IPS DF 4.7 (cell line): ENCODE data around the gene PPP1R12B.
"Not testable (repeated sequence)": the region's sequence is repeated elsewhere in the genome, so short reads cannot be mapped to it uniquely, and the experiment has no call there.

Experiments used
- DNase-seq: peaks from one replicate; pipeline ENCODE4 v3.0.0-alpha.2; 2013; ENCODE audit warnings: low spot score; ENCODE audit errors: extremely low read depth

Gene PPP1R12B

DNA sequence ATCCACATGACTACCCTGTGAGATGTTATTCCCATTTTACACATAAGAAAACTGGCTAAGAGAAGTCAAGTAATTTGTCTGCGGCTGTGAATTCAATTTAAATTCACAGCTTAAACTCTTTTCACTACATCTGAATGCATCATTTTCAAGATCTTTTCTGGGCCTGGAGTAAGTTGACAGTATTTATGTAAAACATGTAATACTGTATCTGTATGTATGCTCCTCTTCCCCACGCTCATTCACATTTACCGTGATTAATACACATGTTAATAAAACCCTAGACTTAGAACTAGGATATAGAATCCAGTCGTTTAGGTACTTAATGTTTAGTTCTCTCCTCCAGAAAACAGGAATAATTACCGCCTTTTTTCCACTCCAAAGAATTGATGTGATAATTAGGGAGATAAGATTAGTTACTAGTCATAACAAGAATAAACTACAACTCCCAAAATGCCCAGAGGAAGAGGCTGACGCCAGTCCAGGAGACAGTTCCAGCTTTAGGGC is 442 bp upstream of the PPP1R12B start:
- DNase-seq: no peak

DNA sequence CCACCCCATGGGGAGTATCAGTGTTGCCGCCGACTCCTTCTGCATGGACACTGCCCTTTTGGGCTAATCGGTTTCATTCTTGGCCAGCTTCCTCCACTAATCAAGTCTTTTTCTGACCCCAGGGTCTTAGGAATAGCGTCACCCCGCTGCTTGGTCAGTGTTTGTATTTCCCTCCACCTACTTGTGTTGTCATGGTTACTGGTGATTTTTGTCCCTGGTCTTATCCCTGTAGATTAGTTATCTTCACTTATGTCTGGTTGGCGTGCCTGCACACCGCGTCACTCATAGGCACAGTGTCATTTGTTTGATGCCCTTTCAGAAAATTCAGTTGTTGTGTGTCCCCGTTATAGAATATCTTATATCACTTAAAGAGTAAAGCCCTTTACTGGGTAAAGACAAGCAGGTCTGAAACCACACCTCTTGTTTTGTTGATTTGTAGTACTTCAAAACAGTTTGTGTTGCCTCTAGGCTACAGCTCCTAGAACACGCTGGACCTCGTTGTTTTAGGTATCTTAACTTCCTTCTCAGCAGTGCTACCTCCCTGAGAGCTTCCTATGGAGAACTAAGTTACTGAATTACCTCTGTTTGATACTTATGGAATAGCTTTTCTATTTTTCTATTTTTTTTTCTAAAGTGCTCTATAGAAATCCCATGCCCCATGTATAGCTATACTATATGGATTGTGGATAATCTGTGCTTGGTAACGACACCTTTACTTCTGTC is 868 bp downstream of the PPP1R12B start:
- DNase-seq: no peak

DNA sequence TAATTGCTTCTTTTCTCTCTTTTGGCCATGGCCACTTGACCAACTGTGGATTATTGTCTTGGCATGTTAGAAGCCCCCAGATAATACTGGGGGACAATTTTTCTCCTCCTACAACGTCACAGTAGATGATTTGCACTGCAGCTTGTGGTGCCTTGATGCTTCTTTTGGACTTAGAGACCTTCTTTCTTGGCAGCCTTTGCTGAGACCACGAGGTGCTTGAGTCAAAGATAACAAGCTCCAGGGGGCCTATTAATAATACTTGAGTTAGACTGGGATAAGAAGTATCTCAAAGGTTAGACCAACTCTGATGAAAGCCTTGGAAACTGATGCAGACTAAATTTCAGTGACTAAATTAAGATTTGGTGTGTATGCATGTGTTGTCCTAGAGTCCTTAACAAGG is 3.2 kb downstream of the PPP1R12B start:
- DNase-seq: no peak

DNA sequence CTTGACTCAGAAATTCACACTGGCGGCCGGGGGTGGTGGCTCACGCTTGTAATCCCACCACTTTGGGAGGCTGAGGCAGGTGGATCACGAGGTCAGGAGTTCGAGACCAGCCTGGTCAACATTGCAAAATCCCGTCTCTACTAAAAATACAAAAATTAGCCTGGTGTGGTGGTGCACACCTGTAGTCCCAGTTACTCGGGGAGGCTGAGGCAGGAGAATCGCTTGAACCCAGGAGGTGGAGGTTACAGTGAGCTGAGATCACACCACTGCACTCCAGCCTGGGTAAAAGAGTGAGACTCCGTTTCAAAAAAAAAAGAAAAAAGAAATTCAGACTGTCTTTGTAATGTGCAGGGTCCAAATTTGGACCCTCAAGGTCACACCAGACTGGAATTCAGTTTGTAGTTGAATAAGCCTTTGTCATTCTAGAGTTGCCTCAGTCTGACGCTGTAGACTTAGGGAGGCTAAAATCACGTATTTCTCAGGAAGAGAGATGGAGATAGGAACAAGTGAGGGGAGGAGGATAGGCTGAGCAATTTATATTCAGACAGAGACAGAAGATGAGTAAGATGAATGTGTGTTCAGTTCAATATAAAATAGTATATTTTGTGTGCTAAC is 4.2 kb downstream of the PPP1R12B start:
- not testable (repeated sequence) for DNase-seq

DNA sequence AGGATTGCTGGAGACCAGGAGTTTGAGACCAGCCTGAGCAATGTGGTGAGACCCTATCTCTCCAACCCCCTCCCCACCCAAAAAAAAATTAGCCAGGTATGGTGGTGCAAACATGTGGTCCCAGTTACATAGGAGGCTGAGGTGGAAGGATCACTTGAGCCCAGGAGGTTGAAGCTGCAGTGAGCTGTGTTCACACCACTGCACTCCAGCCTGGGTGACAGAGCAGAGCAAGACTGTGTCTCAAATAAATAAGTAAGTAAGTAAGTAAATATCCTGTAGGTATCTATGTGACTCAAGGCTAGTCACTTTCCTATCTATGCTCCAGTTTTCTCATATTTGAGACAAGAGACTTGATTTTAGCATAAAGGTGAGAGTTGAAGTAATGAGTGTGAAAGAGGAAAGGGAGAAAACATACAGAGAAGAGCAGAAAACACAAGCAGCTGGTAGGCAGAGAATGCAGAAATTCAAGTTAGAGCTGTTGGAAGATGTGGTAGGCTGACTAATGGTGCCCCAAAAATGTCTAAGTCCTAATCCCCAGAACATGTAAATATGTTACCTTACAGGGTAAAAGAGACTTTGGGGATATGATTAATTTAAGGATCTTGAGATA is 7.5 kb downstream of the PPP1R12B start:
- no peak for DNase-seq

DNA sequence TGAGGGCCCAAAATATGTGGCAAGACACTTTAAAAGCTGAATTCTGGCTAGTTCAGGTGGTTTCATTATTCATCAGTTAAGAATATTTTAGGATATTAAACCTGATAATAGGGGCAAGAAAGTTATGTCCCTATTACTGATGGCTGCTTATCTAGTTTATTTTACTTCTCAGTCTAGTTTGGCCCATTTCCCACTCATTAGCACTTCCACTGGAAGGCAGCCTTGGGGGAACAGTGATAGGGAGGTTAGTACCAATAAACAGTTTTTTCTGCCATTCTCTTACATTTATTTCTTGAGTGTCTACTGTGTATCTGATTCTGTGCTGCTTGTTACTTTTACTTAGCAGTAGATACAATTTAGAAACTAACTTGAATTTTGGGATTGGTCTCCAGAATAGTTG is 9.0 kb downstream of the PPP1R12B start:
- no peak for DNase-seq

DNA sequence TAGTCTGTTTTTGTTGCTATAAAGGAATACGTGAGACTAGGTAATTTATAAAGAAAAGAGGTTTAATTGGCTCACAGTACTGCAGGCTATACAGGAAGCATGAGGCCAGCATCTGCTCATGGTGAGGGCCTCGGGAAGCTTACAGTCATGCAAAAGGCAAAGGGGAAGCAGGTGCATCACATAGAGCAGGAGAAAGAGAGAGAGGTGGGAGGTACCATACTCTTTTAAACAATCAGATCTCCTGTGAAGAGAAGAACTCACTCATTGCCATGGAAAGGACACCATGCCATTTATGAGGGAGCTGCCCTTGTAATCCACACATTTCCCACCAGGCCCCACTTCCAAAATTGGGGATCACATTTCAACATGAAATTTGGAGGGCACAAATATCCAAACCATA is 12.7 kb downstream of the PPP1R12B start:
- DNase-seq: no peak

DNA sequence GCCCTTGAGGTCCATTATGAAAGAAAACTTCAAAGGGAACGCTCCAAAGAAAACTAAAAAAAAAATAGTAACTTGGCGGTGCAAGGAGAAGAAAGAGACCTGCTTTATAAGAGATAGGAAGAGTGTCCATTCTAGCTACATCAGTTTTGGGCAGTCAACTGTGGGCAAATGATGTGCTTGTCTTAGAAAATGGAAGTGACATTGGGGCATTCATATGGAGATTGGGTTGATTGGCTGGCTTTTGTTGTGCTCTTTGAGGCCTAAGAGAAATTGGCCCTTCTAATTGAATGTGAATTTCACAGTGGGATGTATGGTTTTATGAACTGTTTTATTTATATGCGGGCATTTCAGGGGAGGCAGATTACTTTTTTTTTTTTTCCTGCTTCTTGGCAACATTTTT is 13.2 kb downstream of the PPP1R12B start:
- DNase-seq: no peak

DNA sequence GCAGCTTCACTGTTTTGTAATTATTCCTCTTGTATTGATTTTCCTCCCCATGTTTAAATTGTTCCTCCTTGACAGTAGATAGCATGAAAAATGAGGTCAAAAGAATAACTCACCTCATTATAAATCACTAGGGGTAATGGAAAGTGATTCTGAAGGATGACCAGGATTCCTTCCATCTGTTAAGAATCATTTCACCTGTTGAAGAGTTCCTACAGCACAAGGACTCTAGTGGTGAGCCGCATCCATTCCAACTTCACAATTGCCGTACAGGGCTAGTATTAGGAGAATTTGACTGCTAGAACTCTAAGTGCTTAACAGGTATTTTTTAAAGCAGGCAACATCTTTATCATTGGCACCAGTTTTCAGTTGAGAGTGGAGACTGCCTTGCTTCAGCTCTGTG is 13.7 kb downstream of the PPP1R12B start:
- no peak for DNase-seq

DNA sequence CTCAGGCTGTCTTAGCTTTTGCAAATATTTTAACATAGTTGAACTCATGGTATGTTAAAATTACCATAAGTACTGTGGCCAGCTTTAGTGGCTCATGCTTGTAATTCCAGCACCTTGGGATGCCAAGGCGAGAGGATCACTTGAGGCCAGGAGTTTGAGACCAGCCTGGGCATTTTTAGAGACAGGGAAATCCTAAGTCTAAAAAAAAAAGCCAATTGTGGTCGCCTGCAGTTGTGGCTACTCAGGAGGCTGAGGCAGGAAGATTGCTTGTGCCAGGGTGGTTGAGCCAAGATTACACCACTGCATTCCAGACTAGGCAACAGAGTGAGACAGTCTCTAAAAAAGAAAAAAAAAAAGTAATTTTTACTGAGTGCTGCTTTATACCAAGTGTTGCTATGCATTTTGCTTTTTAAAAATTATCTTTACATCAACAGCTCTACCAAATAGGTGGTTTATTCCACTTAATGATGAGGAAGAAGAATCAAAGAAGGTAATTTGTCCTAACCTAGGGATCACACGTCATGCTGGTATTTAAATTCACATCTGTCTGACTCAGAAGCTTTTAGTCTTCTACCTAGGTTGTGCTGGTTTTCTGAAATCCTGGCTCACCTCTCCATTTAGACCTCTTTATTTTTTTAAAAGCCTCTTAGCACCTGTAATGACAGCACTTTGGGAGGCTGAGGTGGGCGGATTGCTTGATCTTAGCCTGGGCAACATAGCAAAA is 16.8 kb downstream of the PPP1R12B start:
- DNase-seq: no peak

DNA sequence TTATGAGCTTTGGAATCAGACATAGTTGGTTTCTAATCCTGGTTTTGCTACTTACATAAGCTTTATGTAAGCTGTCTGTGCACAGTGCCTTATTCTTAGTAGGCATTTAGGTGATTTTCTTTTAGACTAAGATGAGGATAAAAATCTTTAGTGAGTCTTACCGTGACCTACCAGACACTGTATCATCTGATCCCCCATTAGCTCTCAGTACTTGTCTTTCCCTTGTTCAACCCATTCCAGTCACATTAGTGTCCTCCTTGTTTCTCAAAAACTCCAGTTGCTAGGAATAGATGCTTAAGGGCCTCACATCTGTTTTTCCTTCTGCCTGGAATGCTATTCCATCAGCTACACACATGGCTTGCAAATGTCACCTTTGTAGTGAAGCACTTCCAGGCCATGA is 18.8 kb downstream of the PPP1R12B start:
- DNase-seq: no peak

DNA sequence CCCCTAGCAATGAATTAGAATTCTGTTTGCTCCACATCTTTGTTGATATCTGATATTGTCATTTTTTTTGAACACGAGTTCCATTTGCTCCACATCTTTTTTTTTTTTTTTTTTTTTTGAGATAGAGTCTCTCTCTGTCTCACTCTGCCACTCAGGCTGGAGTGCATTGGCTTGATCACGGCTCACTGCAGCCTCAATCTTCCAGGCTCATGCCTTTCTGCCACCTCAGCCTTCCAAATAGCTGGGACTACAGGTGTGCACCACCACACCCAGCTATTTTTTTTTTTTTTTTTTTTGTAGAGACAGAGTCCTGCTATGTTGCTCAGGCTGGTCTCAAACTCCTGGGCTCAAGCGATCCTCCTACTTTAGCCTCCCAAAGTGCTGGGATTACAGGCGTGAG is 22.4 kb downstream of the PPP1R12B start:
- DNase-seq: not testable (repeated sequence)

DNA sequence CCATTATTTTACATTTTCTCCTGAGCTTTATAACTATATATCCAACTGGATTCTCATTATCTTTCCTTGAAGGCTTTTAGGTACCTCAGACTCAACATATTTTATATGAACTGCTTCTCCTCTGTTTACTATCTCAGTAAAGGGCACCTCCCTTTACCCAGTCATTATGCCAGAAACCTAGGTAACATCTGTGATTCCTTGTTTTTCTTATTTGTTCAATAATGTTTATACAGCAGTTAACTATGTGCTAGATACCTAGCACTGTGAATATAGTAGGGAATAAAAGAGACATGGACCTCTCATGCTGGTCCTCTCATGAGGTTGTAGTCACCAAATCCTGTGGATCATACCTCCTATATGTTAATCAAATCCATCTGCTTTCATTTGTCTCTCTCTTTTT is 25.6 kb downstream of the PPP1R12B start:
- DNase-seq: no peak

DNA sequence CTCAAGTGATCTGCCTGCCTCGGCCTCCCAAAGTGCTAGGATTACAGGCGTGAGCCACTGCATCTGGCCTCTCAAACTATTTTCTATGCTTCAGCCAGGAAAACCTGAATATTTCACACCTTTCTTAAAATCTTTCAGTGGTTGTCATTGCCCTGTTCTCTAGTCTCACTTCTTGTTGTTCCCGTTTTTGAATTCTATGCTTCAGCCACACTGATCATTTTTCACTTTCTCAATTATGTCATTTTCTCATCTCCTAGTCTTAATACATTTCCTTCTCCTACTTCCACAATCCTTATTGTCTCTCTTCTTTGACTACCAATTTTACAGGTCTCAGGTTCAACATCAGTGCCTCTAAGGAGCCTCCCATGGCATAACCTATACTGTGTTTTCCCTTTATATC is 26.7 kb downstream of the PPP1R12B start:
- not testable (repeated sequence) for DNase-seq

DNA sequence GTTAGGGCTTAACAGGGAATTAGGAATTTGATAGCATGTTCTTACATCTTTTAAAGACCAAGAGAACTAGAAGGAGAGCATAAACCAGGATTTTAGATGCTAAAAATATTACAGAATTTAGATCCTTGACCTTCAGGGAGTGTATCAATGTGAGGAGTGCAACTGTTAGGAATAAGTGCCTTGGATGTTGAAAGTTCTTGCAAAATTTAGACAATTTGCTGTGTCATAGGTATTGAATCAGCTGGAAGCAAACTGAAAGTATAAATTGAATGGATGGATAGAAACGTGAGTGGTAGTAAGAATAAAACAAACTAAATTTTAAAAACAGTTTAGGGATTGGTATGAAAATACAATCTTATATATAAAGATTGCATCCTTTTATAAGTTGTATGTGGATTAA is 27.7 kb downstream of the PPP1R12B start:
- DNase-seq: no peak

DNA sequence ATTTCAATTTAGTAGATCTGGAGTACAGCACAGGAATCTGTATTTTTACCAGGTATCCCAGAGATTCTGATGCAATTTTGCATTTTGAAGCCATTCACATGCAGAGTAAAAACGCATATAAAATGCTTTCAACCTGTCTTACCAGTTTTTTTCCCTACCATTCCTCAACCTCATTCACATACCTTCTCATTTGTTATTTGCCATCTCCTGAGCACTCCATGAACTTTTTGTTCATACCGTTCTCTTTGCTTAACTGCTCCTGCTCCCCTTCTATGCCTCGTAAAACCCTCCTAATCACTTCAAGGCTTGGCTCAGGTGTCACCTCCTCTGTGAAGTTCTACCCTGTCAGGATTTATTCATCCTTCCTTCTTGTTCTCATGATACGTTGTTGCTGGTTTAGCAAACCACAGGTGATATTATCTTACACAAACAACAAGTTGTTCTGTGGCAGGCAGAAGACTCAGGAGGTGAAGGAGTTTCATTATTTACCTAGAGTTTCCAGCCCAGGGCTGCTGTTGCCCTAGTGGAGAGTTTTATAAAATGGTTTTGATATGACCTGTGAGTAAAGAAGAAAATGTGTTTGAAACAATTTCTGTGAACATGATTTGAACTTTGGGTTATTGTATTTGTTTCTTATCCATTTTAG is 31.5 kb downstream of the PPP1R12B start:
- DNase-seq: not testable (repeated sequence)

DNA sequence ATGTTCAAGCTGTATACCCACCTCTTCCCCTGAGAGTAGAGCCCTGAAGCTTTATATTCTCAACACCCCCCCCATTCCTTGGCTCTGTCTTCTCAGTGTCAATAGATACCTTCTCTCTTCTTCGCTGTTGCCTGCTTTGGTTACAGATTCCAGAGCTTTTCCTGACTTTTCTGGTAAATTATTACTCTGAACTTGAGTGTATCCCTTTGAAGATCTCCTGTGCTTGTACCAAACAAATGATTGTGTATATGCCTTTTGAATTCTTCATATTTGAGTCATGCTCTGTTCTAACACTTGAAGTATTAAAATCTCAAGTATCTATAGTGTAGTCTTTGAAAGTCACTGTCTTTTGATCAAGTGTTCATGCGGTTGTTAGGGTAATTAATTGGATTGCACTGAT is 32.0 kb downstream of the PPP1R12B start:
- not testable (repeated sequence) for DNase-seq

DNA sequence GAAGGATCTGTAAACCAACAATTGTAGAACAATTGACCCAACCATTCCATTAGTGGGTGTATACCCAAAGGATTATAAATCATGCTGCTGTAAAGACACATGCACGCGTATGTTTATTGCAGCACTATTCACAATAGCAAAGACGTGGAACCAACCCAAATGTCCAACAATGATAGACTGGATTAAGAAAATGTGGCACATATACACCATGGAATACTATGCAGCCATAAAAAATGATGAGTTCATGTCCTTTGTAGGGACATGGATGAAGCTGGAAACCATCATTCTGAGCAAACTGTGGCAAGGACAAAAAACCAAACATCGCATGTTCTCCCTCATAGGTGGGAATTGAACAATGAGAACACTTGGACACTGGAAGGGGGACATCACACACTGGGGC is 33.4 kb downstream of the PPP1R12B start:
- DNase-seq: not testable (repeated sequence)

DNA sequence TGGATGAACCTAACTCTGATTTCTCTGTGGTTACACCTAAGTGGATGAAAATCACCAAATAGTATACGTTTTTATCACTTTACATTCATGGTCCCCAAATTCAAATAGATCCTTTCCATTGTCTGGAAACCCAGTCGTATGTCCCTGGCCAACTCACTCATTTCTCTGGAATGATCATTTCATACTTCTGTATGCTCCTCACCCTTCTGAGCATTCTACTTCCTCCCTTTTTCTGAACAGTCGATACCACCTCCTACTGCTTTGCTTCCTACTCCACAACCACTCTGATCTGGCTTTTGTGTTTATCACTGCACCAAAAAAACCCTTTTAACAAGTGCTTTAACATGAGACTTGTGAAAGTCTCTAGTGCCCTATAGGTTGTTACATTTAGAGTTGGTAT is 47.3 kb downstream of the PPP1R12B start:
- not testable (repeated sequence) for DNase-seq

DNA sequence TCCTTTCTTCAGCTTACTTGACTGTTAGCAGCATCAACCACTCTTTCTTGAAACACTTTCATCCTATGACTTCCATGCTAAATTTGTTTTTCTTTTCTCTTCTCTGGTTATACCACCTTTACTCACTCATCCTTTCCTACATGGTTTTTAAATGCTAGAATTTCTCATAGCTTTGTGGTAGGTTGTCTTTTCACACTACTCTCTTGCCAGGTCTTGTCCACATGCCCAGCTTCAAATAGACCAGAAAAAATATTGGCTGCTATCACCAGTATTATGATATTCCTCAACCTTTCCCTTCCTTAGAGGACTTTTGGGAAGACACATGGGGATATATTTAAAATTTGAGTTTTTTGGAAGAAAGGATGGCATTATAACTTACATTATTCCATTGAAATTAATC is 48.8 kb downstream of the PPP1R12B start:
- DNase-seq: no peak

DNA sequence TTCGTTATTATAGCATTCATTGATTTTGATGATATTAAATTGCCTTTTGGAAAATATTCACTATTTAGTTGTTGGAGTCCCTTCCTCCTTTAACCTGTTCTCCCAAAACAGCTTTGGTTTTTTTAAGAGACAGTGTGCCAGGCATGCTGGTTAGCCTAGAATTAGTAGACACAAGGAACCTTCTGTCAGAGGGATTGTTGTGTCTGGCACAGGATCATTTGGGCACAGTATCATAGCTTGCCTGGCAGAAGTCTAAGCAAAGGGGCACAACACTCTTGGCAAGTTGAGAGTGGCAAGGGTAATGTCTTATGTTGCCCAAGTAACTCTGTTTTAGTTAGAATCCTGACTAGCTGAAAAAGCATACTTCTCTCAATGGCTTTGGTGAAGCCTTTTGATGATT is 49.9 kb downstream of the PPP1R12B start:
- DNase-seq: not testable (repeated sequence)
